ENCODE measurements around the gene XRCC1. TPM values are rescaled to one million over a fixed set of nuclear protein-coding genes. Genes with fewer than 3 reads are reported as not detected.

The XRCC1 gene
- polyA plus RNA-seq, 1 donor from 2014 or later = 18.6 TPM

GRCh38 chr19:43578787-43579186, 3.5 kb upstream of the XRCC1 start:
- Histone ChIP-seq H3K27me3 (ENCODE audit: insufficient read depth, low read depth, low read length) (no peaks in the 10 kb centered on the region), H3K27ac (ENCODE audit: low read length) (no peak overlapping the region), H3K4me2 (ENCODE audit: low read length) (no peak overlapping the region), H3K9me3 (ENCODE audit: low read length) (no peaks in the 10 kb centered on the region), H3K9me2 (ENCODE audit: insufficient read depth, low read length) (no peaks in the 10 kb centered on the region), H3K9ac (ENCODE audit: low read length) (no peak overlapping the region), H3F3A (ENCODE audit: insufficient read depth, low read length, poor library complexity, severe bottlenecking) (no peaks in the 10 kb centered on the region), H4K20me1 (ENCODE audit: insufficient read depth) (no peaks in the 10 kb centered on the region), H3K4me3 (ENCODE audit: low read length) (no peak overlapping the region), H2AFZ (ENCODE audit: low read depth, low read length) (no peak overlapping the region), H3K79me2 (replicated peaks; ENCODE audit: insufficient read depth, low read length) (peaks cover 11% of the 10 kb centered on the region), H3K36me3 (ENCODE audit: insufficient read depth, low read length) (no peaks in the 10 kb centered on the region)
- TF ChIP-seq SMC3 (conservative IDR thresholded peaks at IDR 0.05; ENCODE audit: poor library complexity) (no peak), MXI1 (conservative IDR thresholded peaks at IDR 0.05; ENCODE audit: poor library complexity, severe bottlenecking) (no peak), EP300 (conservative IDR thresholded peaks at IDR 0.05; ENCODE audit: poor library complexity, severe bottlenecking) (no peak), TAF1 (IDR thresholded peaks at IDR 0.05; ENCODE audit: low read depth) (no peak), POLR2AphosphoS5 (IDR thresholded peaks at IDR 0.05) (no peak), REST (IDR thresholded peaks at IDR 0.05; ENCODE audit: borderline replicate concordance) (no peak), EZH2 (IDR thresholded peaks at IDR 0.05; ENCODE audit: borderline replicate concordance, insufficient read depth, low read length, poor library complexity, severe bottlenecking) (no peak), RAD21 (conservative IDR thresholded peaks at IDR 0.05) (no peak)
- TF ChIP-seq, protein P1, sequence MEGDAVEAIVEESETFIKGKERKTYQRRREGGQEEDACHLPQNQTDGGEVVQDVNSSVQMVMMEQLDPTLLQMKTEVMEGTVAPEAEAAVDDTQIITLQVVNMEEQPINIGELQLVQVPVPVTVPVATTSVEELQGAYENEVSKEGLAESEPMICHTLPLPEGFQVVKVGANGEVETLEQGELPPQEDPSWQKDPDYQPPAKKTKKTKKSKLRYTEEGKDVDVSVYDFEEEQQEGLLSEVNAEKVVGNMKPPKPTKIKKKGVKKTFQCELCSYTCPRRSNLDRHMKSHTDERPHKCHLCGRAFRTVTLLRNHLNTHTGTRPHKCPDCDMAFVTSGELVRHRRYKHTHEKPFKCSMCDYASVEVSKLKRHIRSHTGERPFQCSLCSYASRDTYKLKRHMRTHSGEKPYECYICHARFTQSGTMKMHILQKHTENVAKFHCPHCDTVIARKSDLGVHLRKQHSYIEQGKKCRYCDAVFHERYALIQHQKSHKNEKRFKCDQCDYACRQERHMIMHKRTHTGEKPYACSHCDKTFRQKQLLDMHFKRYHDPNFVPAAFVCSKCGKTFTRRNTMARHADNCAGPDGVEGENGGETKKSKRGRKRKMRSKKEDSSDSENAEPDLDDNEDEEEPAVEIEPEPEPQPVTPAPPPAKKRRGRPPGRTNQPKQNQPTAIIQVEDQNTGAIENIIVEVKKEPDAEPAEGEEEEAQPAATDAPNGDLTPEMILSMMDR (IDR thresholded peaks at IDR 0.05; ENCODE audit: poor library complexity, severe bottlenecking) = no peak

- peaks cover 15% of the 10 kb centered on the region for H3K79me2 ChIP-seq (replicated peaks; ENCODE audit: insufficient read depth, low read length)
- H3F3A ChIP-seq (ENCODE audit: insufficient read depth, low read length, poor library complexity, severe bottlenecking) = no peaks in the 10 kb centered on the region
- H3K36me3 ChIP-seq (ENCODE audit: insufficient read depth, low read length) = no peaks in the 10 kb centered on the region
- H2AFZ ChIP-seq (ENCODE audit: low read depth, low read length) = peak overlapping the region; percentile 52
- TF ChIP-seq POLR2AphosphoS5 (IDR thresholded peaks at IDR 0.05) (no peak), EZH2 (IDR thresholded peaks at IDR 0.05; ENCODE audit: borderline replicate concordance, insufficient read depth, low read length, poor library complexity, severe bottlenecking) (no peak), TAF1 (IDR thresholded peaks at IDR 0.05; ENCODE audit: low read depth) (no peak), MXI1 (conservative IDR thresholded peaks at IDR 0.05; ENCODE audit: poor library complexity, severe bottlenecking) (no peak), RAD21 (conservative IDR thresholded peaks at IDR 0.05) (no peak), EP300 (conservative IDR thresholded peaks at IDR 0.05; ENCODE audit: poor library complexity, severe bottlenecking) (no peak), REST (IDR thresholded peaks at IDR 0.05; ENCODE audit: borderline replicate concordance) (no peak), SMC3 (conservative IDR thresholded peaks at IDR 0.05; ENCODE audit: poor library complexity) (no peak)
- TF ChIP-seq, protein P1 (IDR thresholded peaks at IDR 0.05; ENCODE audit: poor library complexity, severe bottlenecking) = no peak
- no peaks in the 10 kb centered on the region for H3K9me3 ChIP-seq (ENCODE audit: low read length)
- no peaks in the 10 kb centered on the region for H4K20me1 ChIP-seq (ENCODE audit: insufficient read depth)
- peak overlapping the region; percentile 66 for H3K9ac ChIP-seq (ENCODE audit: low read length)
- peak overlapping the region; percentile 99 for H3K4me3 ChIP-seq (ENCODE audit: low read length)
- H3K4me2 ChIP-seq (ENCODE audit: low read length) = no peak overlapping the region
- no peaks in the 10 kb centered on the region for H3K27me3 ChIP-seq (ENCODE audit: insufficient read depth, low read depth, low read length)
- H3K27ac ChIP-seq (ENCODE audit: low read length) = peak overlapping the region; percentile 94
- no peaks in the 10 kb centered on the region for H3K9me2 ChIP-seq (ENCODE audit: insufficient read depth, low read length)
Measured at GRCh38 chr19:43575955-43576878, 890 bp upstream of the XRCC1 start.

Data from neural cell (in vitro differentiated cells).